ENCODE results near the gene LTN1.

GRCh38 chr21:28975397-28975796 lies 17.3 kb downstream of the LTN1 start:
- no peak for TF ChIP-seq CTCF (IDR thresholded peaks at IDR 0.05; ENCODE audit: low read depth, low read length)
- TF ChIP-seq POLR2A (IDR thresholded peaks at IDR 0.05; ENCODE audit: extremely low read depth, insufficient read length), result no peak
- TF ChIP-seq MAX (IDR thresholded peaks at IDR 0.05; ENCODE audit: low read depth, low read length), result no peak
- no peak for TF ChIP-seq MYC (IDR thresholded peaks at IDR 0.05; ENCODE audit: low read depth, low read length)
